HG03064 (cell line): ENCODE measurements around the gene ATP10A.

ENCODE experiments used
- ATAC-seq: cut with Tn5 transposase; IDR thresholded peaks from one replicate; pipeline ENCODE4 v1.9.1; 2021; ENCODE audit warnings: low read depth; ENCODE audit not compliant: unreplicated experiment

The ATP10A gene, protein sequence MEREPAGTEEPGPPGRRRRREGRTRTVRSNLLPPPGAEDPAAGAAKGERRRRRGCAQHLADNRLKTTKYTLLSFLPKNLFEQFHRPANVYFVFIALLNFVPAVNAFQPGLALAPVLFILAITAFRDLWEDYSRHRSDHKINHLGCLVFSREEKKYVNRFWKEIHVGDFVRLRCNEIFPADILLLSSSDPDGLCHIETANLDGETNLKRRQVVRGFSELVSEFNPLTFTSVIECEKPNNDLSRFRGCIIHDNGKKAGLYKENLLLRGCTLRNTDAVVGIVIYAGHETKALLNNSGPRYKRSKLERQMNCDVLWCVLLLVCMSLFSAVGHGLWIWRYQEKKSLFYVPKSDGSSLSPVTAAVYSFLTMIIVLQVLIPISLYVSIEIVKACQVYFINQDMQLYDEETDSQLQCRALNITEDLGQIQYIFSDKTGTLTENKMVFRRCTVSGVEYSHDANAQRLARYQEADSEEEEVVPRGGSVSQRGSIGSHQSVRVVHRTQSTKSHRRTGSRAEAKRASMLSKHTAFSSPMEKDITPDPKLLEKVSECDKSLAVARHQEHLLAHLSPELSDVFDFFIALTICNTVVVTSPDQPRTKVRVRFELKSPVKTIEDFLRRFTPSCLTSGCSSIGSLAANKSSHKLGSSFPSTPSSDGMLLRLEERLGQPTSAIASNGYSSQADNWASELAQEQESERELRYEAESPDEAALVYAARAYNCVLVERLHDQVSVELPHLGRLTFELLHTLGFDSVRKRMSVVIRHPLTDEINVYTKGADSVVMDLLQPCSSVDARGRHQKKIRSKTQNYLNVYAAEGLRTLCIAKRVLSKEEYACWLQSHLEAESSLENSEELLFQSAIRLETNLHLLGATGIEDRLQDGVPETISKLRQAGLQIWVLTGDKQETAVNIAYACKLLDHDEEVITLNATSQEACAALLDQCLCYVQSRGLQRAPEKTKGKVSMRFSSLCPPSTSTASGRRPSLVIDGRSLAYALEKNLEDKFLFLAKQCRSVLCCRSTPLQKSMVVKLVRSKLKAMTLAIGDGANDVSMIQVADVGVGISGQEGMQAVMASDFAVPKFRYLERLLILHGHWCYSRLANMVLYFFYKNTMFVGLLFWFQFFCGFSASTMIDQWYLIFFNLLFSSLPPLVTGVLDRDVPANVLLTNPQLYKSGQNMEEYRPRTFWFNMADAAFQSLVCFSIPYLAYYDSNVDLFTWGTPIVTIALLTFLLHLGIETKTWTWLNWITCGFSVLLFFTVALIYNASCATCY (N-terminal part only)

DNA sequence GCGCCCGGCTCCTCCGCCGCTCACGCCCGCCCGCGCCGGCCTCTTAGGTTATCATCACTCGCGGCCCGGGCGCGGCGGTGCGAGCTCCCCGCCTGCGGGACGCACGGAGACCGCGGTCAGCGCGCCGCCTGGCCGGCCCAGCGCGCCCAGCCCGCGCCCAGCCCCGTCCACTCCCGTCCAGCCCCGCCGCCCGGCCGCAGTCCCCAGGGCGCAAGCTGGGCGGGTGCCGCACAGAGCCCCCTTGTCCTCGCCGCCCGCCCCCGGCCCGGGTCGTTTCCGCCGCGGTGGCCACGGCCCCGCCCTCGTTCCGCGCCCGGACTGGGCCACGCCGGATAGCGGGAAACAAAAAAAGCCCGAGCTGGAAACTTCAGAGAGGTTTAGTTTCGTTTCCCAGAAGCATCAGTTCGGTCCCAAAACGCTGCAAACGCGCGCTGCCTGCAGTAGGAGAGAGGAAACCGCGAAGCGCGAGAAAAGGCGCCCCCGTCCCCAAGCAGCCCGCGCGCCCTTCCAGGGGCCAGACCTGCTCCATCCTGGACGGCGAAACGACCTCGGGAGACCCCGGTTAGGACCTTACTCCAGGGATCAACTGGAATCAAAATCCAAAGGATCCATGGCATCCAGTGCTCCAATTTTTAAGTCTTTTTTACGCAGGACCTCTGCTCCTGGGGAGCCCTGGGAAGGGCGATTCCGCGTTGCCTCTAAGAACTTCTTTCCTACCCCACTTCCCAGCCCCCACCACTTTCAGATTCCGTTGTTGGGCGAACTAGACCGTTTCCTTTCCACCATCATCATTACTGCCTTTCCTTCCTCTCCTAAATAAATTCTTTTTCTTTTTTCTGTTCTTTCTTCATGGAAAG, at the start of gene ATP10A:
Gene ATP10A (minus strand): TSS at position 217 of the 857 bp plus-strand sequence. CDS start 231 bp downstream, outside the sequence.
- no peak for ATAC-seq

- no peak for ATAC-seq
Measured at GRCh38 chr15:25912035-25912434, 48.9 kb upstream of the ATP10A start.

GRCh38 chr15:25910832-25911231, 47.7 kb upstream of the ATP10A start:
- no peak for ATAC-seq

- ATAC-seq = no peak
Measured at GRCh38 chr15:25909806-25910205, 46.7 kb upstream of the ATP10A start.

- ATAC-seq = no peak
Measured at GRCh38 chr15:25909325-25909724, 46.2 kb upstream of the ATP10A start.

DNA sequence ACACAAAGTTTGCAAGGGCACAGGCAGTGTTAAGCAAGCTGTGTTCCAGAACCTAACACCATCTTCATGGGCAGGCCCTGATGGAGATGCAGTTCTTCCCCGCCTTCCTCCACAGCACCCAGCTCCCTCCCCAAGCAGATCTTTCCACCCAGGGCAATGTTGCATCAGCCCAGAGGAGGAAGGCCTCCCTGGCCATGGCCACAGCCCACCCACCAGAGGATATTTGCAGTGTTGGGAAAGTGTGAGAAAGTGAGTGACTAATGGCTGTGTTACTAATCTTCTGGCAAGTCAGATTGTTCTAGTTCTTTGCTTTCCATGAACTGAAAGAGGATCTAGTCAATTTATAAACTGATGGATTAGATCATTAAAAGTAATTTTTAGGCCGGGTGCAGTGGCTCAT, 42.0 kb upstream of the ATP10A start:
- ATAC-seq = no peak

GRCh38 chr15:25903024-25903581, 40.0 kb upstream of the ATP10A start:
- ATAC-seq = no peak

GRCh38 chr15:25901811-25902605, 38.9 kb upstream of the ATP10A start:
- ATAC-seq = no peak

GRCh38 chr15:25900901-25901300, 37.8 kb upstream of the ATP10A start:
- ATAC-seq = no peak

GRCh38 chr15:25900431-25900830, 37.3 kb upstream of the ATP10A start:
- ATAC-seq = no peak

- ATAC-seq = no peak
Measured at GRCh38 chr15:25899870-25900269, 36.7 kb upstream of the ATP10A start.

- no peak for ATAC-seq
Measured at GRCh38 chr15:25897658-25898057, 34.5 kb upstream of the ATP10A start.

DNA sequence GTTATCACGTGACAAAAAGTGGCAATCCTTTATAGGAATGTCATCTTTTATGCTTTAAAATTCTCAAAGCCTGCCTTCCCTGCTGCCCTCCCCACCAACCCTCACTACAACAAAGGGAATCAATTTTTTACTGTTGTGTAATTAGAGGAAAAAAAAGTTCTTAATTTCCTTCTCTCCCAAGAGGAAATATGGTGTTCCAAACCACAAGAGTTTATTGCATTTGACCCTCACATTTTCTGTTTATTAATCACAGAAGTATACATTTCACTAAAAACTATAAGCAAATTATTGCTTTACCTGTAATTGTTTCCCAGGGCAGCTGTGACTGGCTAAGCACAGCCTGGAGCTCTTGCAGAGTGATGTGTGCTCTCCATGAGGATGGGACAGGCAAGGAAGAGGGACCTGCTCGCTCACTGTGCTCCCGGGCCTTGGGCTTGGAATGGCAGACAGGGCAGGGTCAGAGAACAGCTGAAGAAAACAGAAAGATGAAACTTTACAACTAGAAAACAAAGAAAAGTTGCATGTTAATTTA, 31.3 kb upstream of the ATP10A start:
- ATAC-seq = no peak

DNA sequence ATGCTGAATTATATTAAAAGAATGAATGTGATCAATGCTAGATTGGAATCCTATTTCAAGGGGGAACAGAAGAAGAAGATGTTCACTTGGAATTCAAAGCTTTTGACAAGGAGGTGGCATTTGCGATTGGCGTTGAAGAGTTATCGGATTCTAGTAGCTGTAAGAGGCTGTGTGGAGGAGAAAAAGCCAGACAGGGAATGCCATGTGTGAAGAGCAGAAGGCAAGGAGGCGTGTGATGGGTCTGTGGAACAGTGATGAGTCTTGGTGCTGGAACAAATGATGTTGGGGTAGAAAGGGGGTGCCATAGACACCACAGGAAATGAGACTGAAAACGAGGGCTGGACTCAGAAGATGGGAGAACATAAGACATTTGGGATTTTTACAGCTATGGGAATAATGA, 30.5 kb upstream of the ATP10A start:
- ATAC-seq = no peak

DNA sequence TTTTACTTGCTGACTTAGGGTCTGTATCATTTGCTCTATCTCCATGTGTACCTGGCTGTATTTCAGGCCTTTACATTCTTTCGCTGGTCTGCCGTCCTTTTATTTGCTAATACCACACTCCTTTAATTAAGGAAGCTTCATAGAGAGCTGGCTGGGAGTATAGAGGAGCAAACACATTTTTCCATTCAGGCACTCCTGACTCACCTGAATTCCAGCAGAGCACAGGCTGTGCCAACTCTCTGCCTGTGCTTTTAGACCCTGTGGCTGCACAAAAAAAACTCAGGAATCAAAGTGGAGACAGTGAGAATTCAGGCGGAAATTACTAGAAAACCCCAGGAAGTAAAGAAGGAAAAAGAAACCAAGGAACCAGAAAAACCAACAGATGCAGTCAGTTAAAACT, 29.0 kb upstream of the ATP10A start:
- ATAC-seq = no peak

- ATAC-seq = no peak
Measured at GRCh38 chr15:25891081-25891480, 28.0 kb upstream of the ATP10A start.

DNA sequence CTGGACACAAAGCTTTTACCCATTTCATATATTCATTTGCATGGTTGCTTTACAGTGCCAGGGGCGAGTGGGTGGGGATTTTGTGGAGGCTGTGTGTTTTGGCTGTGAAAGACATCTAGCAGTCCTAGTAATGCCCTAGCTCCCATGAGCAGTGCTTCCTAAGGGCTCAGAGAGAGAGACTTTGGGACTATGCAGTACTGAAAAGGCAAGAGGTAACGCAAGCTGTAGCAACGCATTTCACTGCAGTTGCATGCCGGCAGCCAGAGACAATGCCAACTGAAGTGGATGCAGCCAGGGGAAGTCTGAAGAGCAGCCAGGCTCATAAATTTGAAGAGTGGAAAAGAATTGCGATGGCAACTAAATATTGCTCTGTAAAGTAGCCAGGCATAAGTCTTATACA, 27.4 kb upstream of the ATP10A start:
- ATAC-seq = no peak

DNA sequence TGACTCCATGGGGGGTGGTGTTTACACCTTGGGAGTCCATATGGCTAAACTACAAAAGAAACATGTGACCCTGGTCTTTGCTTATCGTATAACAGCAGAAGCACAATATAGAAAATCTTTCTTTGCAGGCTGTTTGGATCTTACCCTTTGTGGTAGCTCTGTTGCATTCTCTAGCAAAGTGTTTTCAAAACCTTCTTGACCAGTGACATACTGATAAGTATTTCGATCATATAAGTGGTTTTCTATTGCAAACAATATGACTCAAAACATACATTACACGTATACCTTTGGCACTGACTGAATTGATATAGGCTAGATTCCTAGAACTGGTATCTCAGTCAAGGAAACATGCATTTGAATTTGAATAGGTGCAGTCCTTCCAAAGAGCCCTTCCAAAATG, 24.7 kb upstream of the ATP10A start:
- ATAC-seq = no peak
